Heart left ventricle (tissue), 13 donors: ENCODE data around the gene MTNR1A.

ENCODE experiments used
- POLR2A ChIP-seq, 2 donors: fragments of 450-650 bp; IDR thresholded peaks; one replicate each; pipeline ENCODE4 v1.6.1; 2017; ENCODE audit warnings: antibody characterized with exemption in 2 of 2, mild to moderate bottlenecking in 2 of 2, moderate library complexity in 2 of 2
- TF ChIP-seq, protein P1 (sequence below), 12 donors: fragments of 200-600 bp; sonication (generic) in 4 of 12; IDR thresholded peaks; one replicate each; pipeline versions ENCODE4 v1.5.0 to v1.8.0; 2018 to 2022; ENCODE audit warnings: antibody characterized with exemption in 12 of 12, mild to moderate bottlenecking in 5 of 12
- donor health status: ischemic (EF 13 %, LVEDD 7.1; RV severe dilation, severe dysfunction).
- donor health status: DM: no; HTN: yes; CAD: no.
- donor health status: DM: no; HTN: no; CAD: no.
- donor health status: ischemic (EF 25% LVEDD 6.9; RV normal size, moderate dysfunction).
- donor health status: ischemic (EF 25% LVEDD 5.7; RV mildly dilated, moderate dysfunction).
- donor health status: ischemic (EF 35%, LVEDD 5.7; RV mildly dilated, moderate dysfunction).
- donor health status: nonischemic (EF 11% LVEDD 7.7; RV severe dilation, severe dysfunction).
- donor health status: DM: yes; HTN: yes; CAD: no.
- donor health status: PGD.
- donor health status: ischemic (EF 29% LVEDD 5.4; RV normal size, mild dysfunction).
- donor health status: nonischemic (EF 23%, LVEDD 6.1; RV moderate dilation, normal function).

DNA sequence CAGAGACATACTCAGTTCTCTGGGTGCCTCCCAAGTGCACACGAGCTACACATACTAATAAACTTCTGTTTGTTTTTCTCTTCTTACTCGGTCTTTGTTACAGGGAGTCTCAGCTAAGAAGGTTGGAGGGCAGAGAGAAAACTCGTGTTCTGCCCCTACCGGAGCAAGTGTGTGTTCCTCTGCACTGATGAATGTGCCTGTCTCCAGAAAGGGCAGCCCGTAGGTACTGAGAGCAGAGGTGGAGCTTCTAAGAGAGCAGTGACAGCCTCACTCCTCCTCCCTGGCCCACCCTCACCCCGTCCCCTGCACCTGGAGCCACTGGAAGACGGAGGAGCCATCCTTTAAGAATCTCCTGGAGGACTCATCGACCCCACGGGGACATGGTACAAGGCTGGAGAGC, 67.6 kb downstream of the MTNR1A start:
- TF ChIP-seq, protein P1, sequence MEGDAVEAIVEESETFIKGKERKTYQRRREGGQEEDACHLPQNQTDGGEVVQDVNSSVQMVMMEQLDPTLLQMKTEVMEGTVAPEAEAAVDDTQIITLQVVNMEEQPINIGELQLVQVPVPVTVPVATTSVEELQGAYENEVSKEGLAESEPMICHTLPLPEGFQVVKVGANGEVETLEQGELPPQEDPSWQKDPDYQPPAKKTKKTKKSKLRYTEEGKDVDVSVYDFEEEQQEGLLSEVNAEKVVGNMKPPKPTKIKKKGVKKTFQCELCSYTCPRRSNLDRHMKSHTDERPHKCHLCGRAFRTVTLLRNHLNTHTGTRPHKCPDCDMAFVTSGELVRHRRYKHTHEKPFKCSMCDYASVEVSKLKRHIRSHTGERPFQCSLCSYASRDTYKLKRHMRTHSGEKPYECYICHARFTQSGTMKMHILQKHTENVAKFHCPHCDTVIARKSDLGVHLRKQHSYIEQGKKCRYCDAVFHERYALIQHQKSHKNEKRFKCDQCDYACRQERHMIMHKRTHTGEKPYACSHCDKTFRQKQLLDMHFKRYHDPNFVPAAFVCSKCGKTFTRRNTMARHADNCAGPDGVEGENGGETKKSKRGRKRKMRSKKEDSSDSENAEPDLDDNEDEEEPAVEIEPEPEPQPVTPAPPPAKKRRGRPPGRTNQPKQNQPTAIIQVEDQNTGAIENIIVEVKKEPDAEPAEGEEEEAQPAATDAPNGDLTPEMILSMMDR (IDR thresholded peaks at IDR 0.05) = no peak
- no peak for TF ChIP-seq POLR2A (IDR thresholded peaks at IDR 0.05)
